ENCODE measurements around the gene SMG7. TPM values are rescaled to one million over a fixed set of nuclear protein-coding genes. Genes with fewer than 3 reads are reported as not detected.
A peak's percentile ranks its signal among the peaks of the same experiment; 100 is the strongest.

Gene SMG7
- total RNA-seq, 2 experiments from 2014 or later, result 61.4 to 65.1 TPM

DNA sequence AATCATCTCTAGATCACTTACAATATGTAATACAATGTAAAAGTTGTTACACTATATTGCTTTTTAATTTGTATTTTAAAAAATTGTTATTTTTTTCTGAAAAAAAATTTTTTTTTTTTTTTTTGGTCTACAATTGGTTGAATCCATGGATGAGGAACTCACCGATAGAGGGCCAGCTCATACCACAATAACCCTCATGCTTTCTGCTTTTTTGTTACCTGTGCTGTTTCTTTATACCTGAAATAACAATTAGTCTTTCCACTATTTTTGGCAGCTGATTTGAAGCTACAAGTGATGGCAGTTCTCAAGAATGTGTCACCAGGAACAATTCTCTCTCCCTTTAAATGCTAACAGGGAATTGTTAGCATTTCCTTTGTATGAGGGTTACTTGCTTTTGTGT, 12.0 kb downstream of the SMG7 start:
- Mint-ChIP-seq H3K4me1 (peaks cover 63% of the 10 kb centered on the region), H3K9me3 (no peaks in the 10 kb centered on the region), H3K36me3 (peaks cover 36% of the 10 kb centered on the region), H3K27ac (no peak overlapping the region), H3K4me3 (no peak overlapping the region), H3K27me3 (no peaks in the 10 kb centered on the region)
- DNase-seq, result no peak

GRCh38 chr1:183484851-183485250, 12.6 kb downstream of the SMG7 start:
- H3K9me3 Mint-ChIP-seq, result no peaks in the 10 kb centered on the region
- H3K4me1 Mint-ChIP-seq, result peaks cover 65% of the 10 kb centered on the region
- H3K27me3 Mint-ChIP-seq, result no peaks in the 10 kb centered on the region
- peaks cover 41% of the 10 kb centered on the region for H3K36me3 Mint-ChIP-seq
- no peak overlapping the region for H3K4me3 Mint-ChIP-seq
- no peak for DNase-seq
- no peak overlapping the region for H3K27ac Mint-ChIP-seq

GRCh38 chr1:183487674-183488442, 15.6 kb downstream of the SMG7 start:
- no peak overlapping the region for H3K4me3 Mint-ChIP-seq
- H3K4me1 Mint-ChIP-seq, result peaks cover 51% of the 10 kb centered on the region
- H3K27me3 Mint-ChIP-seq, result no peaks in the 10 kb centered on the region
- no peaks in the 10 kb centered on the region for H3K9me3 Mint-ChIP-seq
- H3K27ac Mint-ChIP-seq, result no peak overlapping the region
- peaks cover 29% of the 10 kb centered on the region for H3K36me3 Mint-ChIP-seq
- DNase-seq, result no peak

DNA sequence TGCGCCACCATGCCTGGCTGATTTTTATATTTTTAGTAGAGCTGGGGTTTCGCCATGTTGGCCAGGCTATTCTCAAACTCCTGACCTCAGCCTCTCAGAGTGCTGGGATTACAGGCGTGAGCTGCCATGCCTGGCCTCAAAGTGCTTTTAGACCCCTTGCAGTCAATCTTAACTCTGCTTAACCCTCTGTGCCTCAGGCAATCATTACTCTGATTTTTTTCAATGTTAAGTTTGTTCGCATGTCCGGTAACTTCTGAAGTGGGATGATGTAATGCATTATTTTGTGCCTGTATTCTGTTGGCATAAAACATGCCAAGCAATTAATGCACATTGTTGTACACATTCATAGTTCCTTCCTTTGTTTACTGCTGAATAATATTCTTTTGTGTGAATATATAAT, 18.6 kb downstream of the SMG7 start:
- H3K4me1 Mint-ChIP-seq, result peaks cover 50% of the 10 kb centered on the region
- no peaks in the 10 kb centered on the region for H3K27me3 Mint-ChIP-seq
- DNase-seq, result no peak

GRCh38 chr1:183493540-183494245, 21.4 kb downstream of the SMG7 start:
- Mint-ChIP-seq H3K4me1 (peaks cover 52% of the 10 kb centered on the region), H3K27ac (no peak overlapping the region), H3K36me3 (peaks cover 23% of the 10 kb centered on the region), H3K27me3 (no peaks in the 10 kb centered on the region), H3K9me3 (no peaks in the 10 kb centered on the region), H3K4me3 (no peak overlapping the region)
- no peak for DNase-seq

More for the DNA sequence above, 18.6 kb downstream of the SMG7 start:
- peaks cover 29% of the 10 kb centered on the region for H3K36me3 Mint-ChIP-seq
- no peak overlapping the region for H3K4me3 Mint-ChIP-seq
- no peaks in the 10 kb centered on the region for H3K9me3 Mint-ChIP-seq
- H3K27ac Mint-ChIP-seq, result no peak overlapping the region

DNA sequence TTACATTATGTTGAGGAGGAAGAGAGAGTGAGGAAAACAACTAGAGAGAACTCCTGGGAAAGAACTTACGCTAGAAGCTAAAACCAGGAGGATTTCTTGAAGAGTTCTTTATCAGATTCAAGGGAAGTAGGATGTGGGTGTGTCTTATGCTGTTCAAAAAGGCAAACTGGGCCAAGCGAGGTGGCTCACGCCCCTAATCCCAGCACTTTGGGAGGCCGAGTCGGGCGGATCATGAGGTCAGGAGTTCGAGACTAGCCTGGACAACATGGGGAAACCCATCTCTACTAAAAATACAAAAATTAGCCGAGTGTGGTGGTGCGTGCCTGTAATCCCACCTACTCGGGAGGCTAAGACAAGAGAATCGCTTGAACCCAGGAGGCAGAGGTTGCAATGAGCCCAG, 23.1 kb downstream of the SMG7 start:
- Mint-ChIP-seq H3K4me1 (peaks cover 51% of the 10 kb centered on the region), H3K36me3 (peaks cover 16% of the 10 kb centered on the region), H3K4me3 (no peak overlapping the region), H3K9me3 (no peaks in the 10 kb centered on the region), H3K27ac (no peak overlapping the region), H3K27me3 (no peaks in the 10 kb centered on the region)
- no peak for DNase-seq

GRCh38 chr1:183497218-183497617, 24.9 kb downstream of the SMG7 start:
- no peak overlapping the region for H3K4me3 Mint-ChIP-seq
- no peak overlapping the region for H3K27ac Mint-ChIP-seq
- DNase-seq, result no peak
- H3K4me1 Mint-ChIP-seq, result peaks cover 56% of the 10 kb centered on the region
- no peaks in the 10 kb centered on the region for H3K27me3 Mint-ChIP-seq
- peaks cover 16% of the 10 kb centered on the region for H3K36me3 Mint-ChIP-seq
- H3K9me3 Mint-ChIP-seq, result no peaks in the 10 kb centered on the region

GRCh38 chr1:183498342-183498991, 26.2 kb downstream of the SMG7 start:
- no peak overlapping the region for H3K4me3 Mint-ChIP-seq
- H3K27me3 Mint-ChIP-seq, result no peaks in the 10 kb centered on the region
- H3K27ac Mint-ChIP-seq, result peak overlapping the region; percentile 46
- H3K4me1 Mint-ChIP-seq, result peaks cover 61% of the 10 kb centered on the region
- H3K36me3 Mint-ChIP-seq, result peaks cover 16% of the 10 kb centered on the region
- no peaks in the 10 kb centered on the region for H3K9me3 Mint-ChIP-seq
- no peak for DNase-seq

- H3K4me1 Mint-ChIP-seq, result peaks cover 27% of the 10 kb centered on the region
- no peak overlapping the region for H3K27ac Mint-ChIP-seq
- no peaks in the 10 kb centered on the region for H3K27me3 Mint-ChIP-seq
- H3K36me3 Mint-ChIP-seq, result peaks cover 2% of the 10 kb centered on the region
- H3K4me3 Mint-ChIP-seq, result no peak overlapping the region
- no peaks in the 10 kb centered on the region for H3K9me3 Mint-ChIP-seq
- DNase-seq, result no peak
Observed at GRCh38 chr1:183505454-183506089, 33.3 kb downstream of the SMG7 start.

GRCh38 chr1:183506561-183506960, 34.3 kb downstream of the SMG7 start:
- peaks cover 26% of the 10 kb centered on the region for H3K4me1 Mint-ChIP-seq
- no peak overlapping the region for H3K27ac Mint-ChIP-seq
- H3K27me3 Mint-ChIP-seq, result no peaks in the 10 kb centered on the region
- DNase-seq, result no peak
- no peaks in the 10 kb centered on the region for H3K9me3 Mint-ChIP-seq
- H3K4me3 Mint-ChIP-seq, result no peak overlapping the region
- peaks cover 2% of the 10 kb centered on the region for H3K36me3 Mint-ChIP-seq

DNA sequence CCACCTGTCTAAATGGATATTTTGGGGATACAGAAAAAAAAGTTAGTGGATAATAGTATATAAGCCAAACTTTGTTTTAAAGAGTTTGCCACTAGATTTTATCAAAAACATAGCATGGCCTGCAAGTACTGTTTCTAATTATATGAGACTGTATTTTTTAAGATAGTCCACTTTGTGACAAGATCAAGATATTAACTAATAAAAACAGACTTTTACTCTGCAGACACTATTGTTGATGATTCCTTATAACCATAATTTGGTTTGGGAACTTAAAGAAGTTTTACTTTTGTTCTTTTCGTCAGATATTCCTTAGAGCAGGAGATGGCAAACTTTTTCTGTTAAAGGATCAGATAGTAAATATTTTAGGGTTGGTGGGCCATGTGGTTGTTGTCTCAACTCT, 36.4 kb downstream of the SMG7 start:
- Mint-ChIP-seq H3K27ac (no peak overlapping the region), H3K4me3 (no peak overlapping the region), H3K9me3 (no peaks in the 10 kb centered on the region), H3K36me3 (peaks cover 2% of the 10 kb centered on the region), H3K27me3 (no peaks in the 10 kb centered on the region), H3K4me1 (peaks cover 10% of the 10 kb centered on the region)
- no peak for DNase-seq

DNA sequence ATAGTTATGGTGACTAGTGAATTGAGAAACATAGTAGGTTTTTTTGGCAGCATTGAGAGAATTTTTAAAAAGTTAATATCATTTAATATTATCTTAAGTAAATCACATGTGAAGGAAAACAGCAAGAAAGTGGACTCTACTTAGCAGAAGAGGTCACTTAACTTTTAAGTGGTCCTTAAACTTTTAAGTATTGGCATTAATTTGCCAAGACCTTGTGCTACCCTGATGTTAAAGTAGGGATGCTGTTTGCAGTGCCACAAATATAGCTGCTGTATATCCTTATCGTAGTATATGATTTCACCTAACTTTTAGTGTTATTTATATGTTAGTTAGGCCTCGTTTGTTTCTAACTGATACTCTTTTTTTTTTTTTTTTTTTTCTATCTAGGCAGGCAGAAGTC, 40.2 kb downstream of the SMG7 start:
- no peaks in the 10 kb centered on the region for H3K9me3 Mint-ChIP-seq

DNA sequence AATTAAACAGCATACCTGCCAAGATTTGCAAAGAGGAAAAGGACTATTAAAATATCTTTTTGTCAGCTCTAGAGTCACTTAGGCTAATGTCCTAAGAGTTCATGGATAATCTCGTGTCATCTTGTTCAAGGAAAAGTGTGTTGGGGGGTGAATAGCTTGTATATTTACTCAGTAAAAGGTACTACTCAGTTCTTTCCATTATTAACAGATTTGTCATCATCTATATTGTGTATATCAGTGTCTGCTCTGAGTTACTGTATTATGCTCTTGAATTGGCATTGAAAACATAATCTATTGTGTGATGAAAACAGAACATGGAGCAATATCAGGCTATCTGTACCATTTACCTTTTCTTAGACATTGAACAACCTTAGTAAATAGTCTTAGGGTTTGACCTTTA, 41.9 kb downstream of the SMG7 start:
- H3K4me1 Mint-ChIP-seq, result peaks cover 15% of the 10 kb centered on the region
- no peak overlapping the region for H3K27ac Mint-ChIP-seq
- H3K36me3 Mint-ChIP-seq, result peaks cover 3% of the 10 kb centered on the region
- no peaks in the 10 kb centered on the region for H3K9me3 Mint-ChIP-seq
- no peaks in the 10 kb centered on the region for H3K27me3 Mint-ChIP-seq
- no peak overlapping the region for H3K4me3 Mint-ChIP-seq
- no peak for DNase-seq

More for the DNA sequence above, 40.2 kb downstream of the SMG7 start:
- peaks cover 3% of the 10 kb centered on the region for H3K36me3 Mint-ChIP-seq
- peaks cover 16% of the 10 kb centered on the region for H3K4me1 Mint-ChIP-seq
- H3K27me3 Mint-ChIP-seq, result no peaks in the 10 kb centered on the region
- H3K27ac Mint-ChIP-seq, result no peak overlapping the region
- H3K4me3 Mint-ChIP-seq, result no peak overlapping the region
- DNase-seq, result no peak

DNA sequence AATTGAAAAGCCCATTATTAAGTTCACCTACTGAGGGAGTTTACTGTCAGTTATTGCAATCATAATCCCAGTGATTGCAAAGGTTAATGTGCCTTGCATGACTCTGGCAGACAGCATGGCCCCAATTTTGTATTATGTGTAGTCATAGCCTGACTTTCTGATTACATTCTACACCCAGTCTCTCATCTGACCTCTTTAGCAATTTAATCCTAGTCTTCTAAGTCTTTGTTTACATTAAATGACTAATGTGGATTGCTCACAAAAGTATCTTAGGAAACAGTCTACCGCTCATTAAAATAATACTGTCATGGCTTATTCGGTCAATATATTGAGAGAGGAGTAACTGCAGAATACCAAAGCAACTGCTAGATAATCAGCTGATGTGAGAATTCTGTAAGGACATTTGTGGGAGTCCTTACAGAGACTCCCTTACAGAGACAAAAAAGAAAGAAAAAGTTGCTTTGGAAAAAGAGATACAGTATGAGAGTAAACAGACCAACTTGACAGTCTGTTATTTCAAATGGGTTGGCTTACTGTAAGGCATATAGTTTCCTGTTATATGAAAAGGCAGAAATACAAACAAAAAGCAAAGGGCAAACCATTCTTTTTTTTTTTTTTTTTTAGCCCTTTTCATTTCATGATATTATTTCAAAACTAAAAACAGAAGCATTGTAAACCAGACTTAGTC, 42.8 kb downstream of the SMG7 start:
- no peaks in the 10 kb centered on the region for H3K9me3 Mint-ChIP-seq
- no peak for DNase-seq
- H3K4me1 Mint-ChIP-seq, result peaks cover 16% of the 10 kb centered on the region
- H3K36me3 Mint-ChIP-seq, result peaks cover 3% of the 10 kb centered on the region
- H3K27me3 Mint-ChIP-seq, result no peaks in the 10 kb centered on the region
- H3K27ac Mint-ChIP-seq, result no peak overlapping the region
- H3K4me3 Mint-ChIP-seq, result no peak overlapping the region
